OCI-LY7 (cell line): Measurements from ENCODE around the gene PLXNB1. TPM values are rescaled to one million over a fixed set of nuclear protein-coding genes. Genes with fewer than 3 reads are reported as not detected.

Experiments
- BruUV-seq: library from RNA; stranded (reverse); fragments of 400-500 nt; replicated peaks from 2 replicates; lab custom pipeline; 2021; lab: Mats Ljungman, UMichigan
- CTCF ChIA-PET: fragments of 300-600 bp; sonication (Branson Sonifier 250); formaldehyde crosslinking; loops from one replicate; lab custom pipeline; 2022; ENCODE audit warnings: antibody characterized with exemption; ENCODE audit not compliant: unreplicated experiment; lab: Charles Lee
- POLR2A ChIA-PET: fragments of 300-600 bp; sonication (Branson Sonifier 250); formaldehyde crosslinking; loops from one replicate; lab custom pipeline; 2022; ENCODE audit warnings: antibody characterized with exemption; lab: Charles Lee
- DNase-seq: peaks from one replicate; pipeline ENCODE4 v3.0.0-alpha.2; 2015; ENCODE audit warnings: low spot score
- H2AFZ ChIP-seq: fragments of 200-600 bp; sonication (generic), shearing (Covaris generic); 2 replicates; pipeline ENCODE4 v1.6.1; 2014; ENCODE audit warnings: mild to moderate bottlenecking, antibody characterized with exemption, low read length, moderate library complexity
- H3K27ac ChIP-seq: fragments of 200-600 bp; sonication (generic); 2 replicates; pipeline ENCODE4 v1.5.1; 2014; ENCODE audit warnings: mixed run types, low read depth, mild to moderate bottlenecking, moderate library complexity, low read length, inconsistent platforms; ENCODE audit not compliant: poor library complexity, severe bottlenecking
- H3K36me3 ChIP-seq: fragments of 200-600 bp; sonication (generic); 2 replicates; pipeline ENCODE4 v1.6.1; 2014; ENCODE audit warnings: mild to moderate bottlenecking, antibody characterized with exemption, low read length, moderate library complexity, mixed read lengths; ENCODE audit not compliant: insufficient read depth
- H3K4me1 ChIP-seq: fragments of 200-600 bp; sonication (generic); 2 replicates; pipeline ENCODE4 v1.5.1; 2014; ENCODE audit warnings: mild to moderate bottlenecking, low read length; ENCODE audit not compliant: insufficient read depth, poor library complexity, severe bottlenecking
- H3K4me2 ChIP-seq: fragments of 200-600 bp; sonication (generic); 2 replicates; pipeline ENCODE4 v1.6.1; 2014; ENCODE audit warnings: mild to moderate bottlenecking, low read length
- H3K4me3 ChIP-seq: fragments of 200-600 bp; sonication (generic); 2 replicates; pipeline ENCODE4 v1.5.1; 2014; ENCODE audit warnings: mild to moderate bottlenecking, low read depth, low read length; ENCODE audit not compliant: poor library complexity, severe bottlenecking
- H3K79me2 ChIP-seq: fragments of 200-600 bp; sonication (generic); 2 replicates; pipeline ENCODE4 v1.6.1; 2016; ENCODE audit warnings: low read depth, mild to moderate bottlenecking, low read length, moderate library complexity, mixed read lengths; ENCODE audit not compliant: insufficient read depth
- H3K9me2 ChIP-seq: fragments of 200-600 bp; sonication (generic); 2 replicates; pipeline ENCODE4 v1.6.1; 2016; ENCODE audit warnings: mild to moderate bottlenecking, low read length, mixed read lengths; ENCODE audit not compliant: insufficient read depth
- H3K9me3 ChIP-seq: fragments of 200-600 bp; sonication (generic); 2 replicates; pipeline ENCODE4 v1.6.1; 2014; ENCODE audit warnings: mild to moderate bottlenecking, mixed run types, low read length, mixed read lengths
- H4K20me1 ChIP-seq: fragments of 200-600 bp; sonication (generic); 2 replicates; pipeline ENCODE4 v1.6.1; 2014; ENCODE audit warnings: mild to moderate bottlenecking, antibody characterized with exemption, low read length, moderate library complexity, mixed read lengths; ENCODE audit not compliant: insufficient read depth
- CTCF ChIP-seq: fragments of 200-600 bp; sonication (generic); conservative IDR thresholded peaks from 2 replicates; pipeline ENCODE4 v1.5.1; 2014; ENCODE audit warnings: mild to moderate bottlenecking, antibody characterized with exemption, low read length, moderate library complexity, mixed read lengths
- EZH2phosphoT487 ChIP-seq: fragments of 200-600 bp; sonication (generic); IDR thresholded peaks from 2 replicates; pipeline ENCODE4 v1.6.1; 2018; ENCODE audit warnings: low read depth, borderline replicate concordance, mild to moderate bottlenecking, mixed run types, antibody characterized with exemption, low read length, moderate library complexity, mixed read lengths
- intact Hi-C: fragments of 100-400 bp; cut with micrococcal nuclease; formaldehyde crosslinking; loops from one replicate; pipeline ENCODE4 v1.10.0; 2022; ENCODE audit not compliant: unreplicated experiment
- total RNA-seq, 2 experiments: library from RNA; depleted of rRNA in 1 of 2; stranded (reverse); fragments of >200 nt in 1 of 2; shearing (Covaris generic) in 1 of 2; gene quantifications; 2 replicates each; pipeline ENCODE4 v1.2.3, GENCODE V29; 2014 to 2022

The PLXNB1 gene
- total RNA-seq, 2 experiments from 2014 or later: 4.4 to 6.4 TPM

GRCh38 chr3:48425281-48425812 lies 4.5 kb downstream of the PLXNB1 start:
- no peaks in the 10 kb centered on the region for H3K9me2 ChIP-seq
- CTCF ChIA-PET: no interaction called here
- H4K20me1 ChIP-seq: no peaks in the 10 kb centered on the region
- POLR2A ChIA-PET: no interaction called here
- no peak overlapping the region for H2AFZ ChIP-seq
- no peak overlapping the region for H3K27ac ChIP-seq
- BruUV-seq: no TSS peak
- no peaks in the 10 kb centered on the region for H3K36me3 ChIP-seq
- no peaks in the 10 kb centered on the region for H3K9me3 ChIP-seq
- DNase-seq: no peak
- H3K4me1 ChIP-seq: peaks cover 8% of the 10 kb centered on the region
- no peak overlapping the region for H3K4me2 ChIP-seq
- TF ChIP-seq EZH2phosphoT487 (no peak), CTCF (no peak)
- no peaks in the 10 kb centered on the region for H3K79me2 ChIP-seq
- intact Hi-C loops: no loop called here
- H3K4me3 ChIP-seq: no peak overlapping the region

DNA sequence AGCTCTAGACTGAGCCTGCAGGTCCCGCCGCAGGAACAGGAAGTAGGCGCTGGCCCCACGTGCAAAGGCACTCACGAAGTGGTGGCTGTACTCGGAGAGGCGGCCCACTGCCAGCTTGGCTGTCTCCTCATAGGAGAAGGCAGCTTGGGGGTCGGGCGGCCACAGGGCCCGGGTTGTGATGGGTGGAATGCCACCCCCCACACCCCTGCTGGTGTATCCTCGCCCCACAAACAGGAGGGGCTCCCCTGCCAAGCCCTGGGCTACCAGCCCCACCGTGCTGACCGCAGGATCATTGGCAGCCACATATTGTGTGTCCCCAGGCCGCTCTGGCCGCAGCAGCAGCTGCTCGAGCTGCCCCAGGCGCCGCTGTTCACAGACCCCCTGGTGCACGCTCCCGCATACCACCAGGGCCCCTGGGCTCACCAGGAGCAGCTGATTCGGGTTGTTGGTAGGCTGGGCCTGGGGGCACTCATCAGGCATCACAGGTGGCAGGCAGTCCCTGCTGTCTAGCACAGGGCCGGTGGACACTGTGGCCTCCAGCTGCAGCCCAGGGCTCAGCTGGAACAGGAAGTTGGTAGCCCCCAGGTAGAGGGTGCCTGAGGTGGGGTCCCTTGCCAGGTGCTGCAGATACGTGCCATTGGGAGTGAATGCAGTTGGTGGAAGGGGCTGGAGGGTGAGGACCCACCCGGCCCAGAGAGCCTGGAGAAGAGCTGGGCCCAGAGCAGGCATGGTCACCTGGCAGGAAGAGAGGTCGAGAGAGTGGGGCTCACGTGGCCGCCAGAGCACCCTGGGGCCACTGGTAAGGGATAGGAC lies 5.8 kb downstream of the PLXNB1 start:
- no peaks in the 10 kb centered on the region for H4K20me1 ChIP-seq
- no peak for DNase-seq
- H3K4me3 ChIP-seq: no peak overlapping the region
- H3K27ac ChIP-seq: no peak overlapping the region
- ChIA-PET POLR2A (interaction anchor here (1.2 kb wide), 1 partner anchor 23 kb away, joined by 7 read pairs; no protein-coding TSS in a partner anchor), CTCF (no interaction called here)
- no peak overlapping the region for H2AFZ ChIP-seq
- no peak for TF ChIP-seq EZH2phosphoT487
- no peak for TF ChIP-seq CTCF
- no peak overlapping the region for H3K4me2 ChIP-seq
- intact Hi-C loops: loop anchor here (5.0 kb wide), 1 partner anchor 147 kb away; no protein-coding TSS in a partner anchor
- H3K79me2 ChIP-seq: no peaks in the 10 kb centered on the region
- no peaks in the 10 kb centered on the region for H3K9me3 ChIP-seq
- H3K36me3 ChIP-seq: no peaks in the 10 kb centered on the region
- no peaks in the 10 kb centered on the region for H3K4me1 ChIP-seq
- BruUV-seq: no TSS peak
- no peaks in the 10 kb centered on the region for H3K9me2 ChIP-seq
